T-helper 17 cell (primary cell): Measurements from ENCODE around the gene SLC9A5. TPM values are rescaled to one million over a fixed set of nuclear protein-coding genes. Genes with fewer than 3 reads are reported as not detected.

Experiments
- ATAC-seq: fragments of 150-1000 bp; cut with Tn5 transposase; 2 replicates; pipeline ENCODE4 v1.10.0; 2021; ENCODE audit warnings: mild to moderate bottlenecking, moderate library complexity
- DNase-seq, 3 donors: peaks; one replicate each; pipeline versions ENCODE4 v3.0.0 to v3.0.0-alpha.2; 2020 to 2021
- H3K9me3 ChIP-seq: one replicate; pipeline ENCODE4 v1.7.0; 2013; ENCODE audit warnings: low read length, mild to moderate bottlenecking; ENCODE audit not compliant: control insufficient read depth, poor library complexity, severe bottlenecking
- H3K27ac Mint-ChIP-seq: one replicate; pipeline ENCODE4 v1.8.0; 2022; ENCODE audit warnings: mild to moderate bottlenecking, moderate library complexity, mixed read lengths
- H3K27me3 Mint-ChIP-seq: one replicate; pipeline ENCODE4 v1.8.0; 2022; ENCODE audit warnings: mixed read lengths
- H3K36me3 Mint-ChIP-seq: one replicate; pipeline ENCODE4 v1.8.0; 2022; ENCODE audit warnings: low read depth, mixed read lengths
- H3K4me1 Mint-ChIP-seq: one replicate; pipeline ENCODE4 v1.8.0; 2022; ENCODE audit warnings: mild to moderate bottlenecking, mixed read lengths
- H3K4me3 Mint-ChIP-seq: one replicate; pipeline ENCODE4 v1.8.0; 2022; ENCODE audit warnings: mild to moderate bottlenecking, moderate library complexity, mixed read lengths
- total RNA-seq, 4 donors: library from RNA in 2 of 4; stranded (reverse) in 2 of 4; gene quantifications; one replicate each; pipeline ENCODE4 v1.2.3 and lab custom pipeline; 2022 to 2026

Gene SLC9A5
- total RNA-seq, 2 donors from 2014 or later = 1.3 to 1.4 TPM

GRCh38 chr16:67246756-67247191 is 2.0 kb upstream of the SLC9A5 start:
- H3K9me3 ChIP-seq = no peaks in the 10 kb centered on the region
- H3K36me3 Mint-ChIP-seq = peaks cover 2% of the 10 kb centered on the region
- DNase-seq (peak in 1 of 3 donors; percentile 27), ATAC-seq (no peak)
- H3K4me3 Mint-ChIP-seq = peak overlapping the region; percentile 93
- peaks cover 40% of the 10 kb centered on the region for H3K4me1 Mint-ChIP-seq
- H3K27me3 Mint-ChIP-seq = peaks cover 12% of the 10 kb centered on the region
- peak overlapping the region; percentile 95 for H3K27ac Mint-ChIP-seq

- peak; percentile 76 for ATAC-seq
- peak within 1 kb of the TSS; percentile 93 for H3K4me3 Mint-ChIP-seq
- peak; percentile 91 to 95 (median 94) for DNase-seq
- peaks cover 2% of the 10 kb centered on the region for H3K36me3 Mint-ChIP-seq
- H3K27ac Mint-ChIP-seq = peak within 1 kb of the TSS; percentile 95
- H3K27me3 Mint-ChIP-seq = peaks cover 12% of the 10 kb centered on the region
- H3K9me3 ChIP-seq = no peaks in the 10 kb centered on the region
- H3K4me1 Mint-ChIP-seq = peaks cover 39% of the 10 kb centered on the region
Observed at GRCh38 chr16:67247192-67248072, 1.3 kb upstream of the SLC9A5 start, which contains the start of gene FHOD1. Gene FHOD1 (minus strand): TSS chr16:67247481. CDS start chr16:67247410, 71 bp downstream.

- DNase-seq = no peak
- Mint-ChIP-seq H3K27ac (peak overlapping the region; percentile 95), H3K36me3 (peaks cover 2% of the 10 kb centered on the region), H3K27me3 (peaks cover 12% of the 10 kb centered on the region), H3K4me1 (peaks cover 37% of the 10 kb centered on the region), H3K4me3 (peak overlapping the region; percentile 93)
- ATAC-seq = no peak
- H3K9me3 ChIP-seq = no peaks in the 10 kb centered on the region
Observed at GRCh38 chr16:67248073-67248400, 742 bp upstream of the SLC9A5 start.

- Mint-ChIP-seq H3K4me1 (peaks cover 30% of the 10 kb centered on the region), H3K27me3 (peaks cover 12% of the 10 kb centered on the region), H3K4me3 (peak overlapping the region; percentile 91), H3K36me3 (peaks cover 2% of the 10 kb centered on the region), H3K27ac (peak overlapping the region; percentile 95)
- DNase-seq = no peak
- no peaks in the 10 kb centered on the region for H3K9me3 ChIP-seq
- no peak for ATAC-seq
Observed at GRCh38 chr16:67249178-67250044, 632 bp downstream of the SLC9A5 start.

GRCh38 chr16:67250045-67250327 is 1.2 kb downstream of the SLC9A5 start:
- no peaks in the 10 kb centered on the region for H3K9me3 ChIP-seq
- H3K4me3 Mint-ChIP-seq = peak overlapping the region; percentile 91
- ATAC-seq (no peak), DNase-seq (no peak)
- H3K27ac Mint-ChIP-seq = peak overlapping the region; percentile 41
- H3K4me1 Mint-ChIP-seq = peaks cover 25% of the 10 kb centered on the region
- H3K27me3 Mint-ChIP-seq = peaks cover 12% of the 10 kb centered on the region
- peaks cover 2% of the 10 kb centered on the region for H3K36me3 Mint-ChIP-seq

- H3K36me3 Mint-ChIP-seq = peaks cover 4% of the 10 kb centered on the region
- no peaks in the 10 kb centered on the region for H3K9me3 ChIP-seq
- DNase-seq (no peak), ATAC-seq (no peak)
- no peak overlapping the region for H3K27ac Mint-ChIP-seq
- peaks cover 19% of the 10 kb centered on the region for H3K27me3 Mint-ChIP-seq
- H3K4me3 Mint-ChIP-seq = no peak overlapping the region
- peaks cover 16% of the 10 kb centered on the region for H3K4me1 Mint-ChIP-seq
Observed at GRCh38 chr16:67252609-67253497, 4.1 kb downstream of the SLC9A5 start.

- H3K36me3 Mint-ChIP-seq = peaks cover 4% of the 10 kb centered on the region
- no peak for DNase-seq
Observed at GRCh38 chr16:67254801-67255552, 6.2 kb downstream of the SLC9A5 start.

GRCh38 chr16:67255553-67256221 is 6.9 kb downstream of the SLC9A5 start:
- Mint-ChIP-seq H3K36me3 (peaks cover 2% of the 10 kb centered on the region), H3K27ac (no peak overlapping the region), H3K4me1 (peaks cover 3% of the 10 kb centered on the region), H3K27me3 (peaks cover 10% of the 10 kb centered on the region), H3K4me3 (no peak overlapping the region)
- DNase-seq = no peak
- H3K9me3 ChIP-seq = no peaks in the 10 kb centered on the region
- ATAC-seq = no peak

More at GRCh38 chr16:67254801-67255552, 6.2 kb downstream of the SLC9A5 start:
- Mint-ChIP-seq H3K27ac (no peak overlapping the region), H3K4me1 (peaks cover 3% of the 10 kb centered on the region), H3K4me3 (no peak overlapping the region), H3K27me3 (peaks cover 17% of the 10 kb centered on the region)
- no peak for ATAC-seq
- H3K9me3 ChIP-seq = no peaks in the 10 kb centered on the region

GRCh38 chr16:67256701-67257230 is 8.0 kb downstream of the SLC9A5 start:
- Mint-ChIP-seq H3K27ac (no peak overlapping the region), H3K36me3 (peaks cover 2% of the 10 kb centered on the region)

GRCh38 chr16:67257486-67258160 is 8.8 kb downstream of the SLC9A5 start:
- Mint-ChIP-seq H3K4me3 (no peak overlapping the region), H3K27me3 (peaks cover 23% of the 10 kb centered on the region), H3K4me1 (peaks cover 3% of the 10 kb centered on the region), H3K36me3 (peaks cover 3% of the 10 kb centered on the region), H3K27ac (peak overlapping the region; percentile 41)
- ATAC-seq (no peak), DNase-seq (no peak)
- H3K9me3 ChIP-seq = no peaks in the 10 kb centered on the region

More at GRCh38 chr16:67256701-67257230, 8.0 kb downstream of the SLC9A5 start:
- H3K9me3 ChIP-seq = no peaks in the 10 kb centered on the region
- DNase-seq (no peak), ATAC-seq (no peak)
- H3K27me3 Mint-ChIP-seq = peaks cover 14% of the 10 kb centered on the region
- H3K4me3 Mint-ChIP-seq = no peak overlapping the region
- H3K4me1 Mint-ChIP-seq = peaks cover 3% of the 10 kb centered on the region

- ATAC-seq (no peak), DNase-seq (no peak)
- Mint-ChIP-seq H3K27me3 (peaks cover 29% of the 10 kb centered on the region), H3K4me3 (no peak overlapping the region), H3K4me1 (peaks cover 6% of the 10 kb centered on the region), H3K27ac (peak overlapping the region; percentile 41), H3K36me3 (peaks cover 10% of the 10 kb centered on the region)
- no peaks in the 10 kb centered on the region for H3K9me3 ChIP-seq
Observed at GRCh38 chr16:67258161-67258835, 9.5 kb downstream of the SLC9A5 start.
